Mammary microvascular endothelial cell (primary cell): Measurements from ENCODE around the gene CFAP69. TPM values are rescaled to one million over a fixed set of nuclear protein-coding genes. Genes with fewer than 3 reads are reported as not detected.

ENCODE experiments used
- total RNA-seq: library from RNA; depleted of rRNA; stranded (reverse); fragments of >200 nt; gene quantifications from 2 replicates; pipeline ENCODE4 v1.2.3, GENCODE V29; 2015

CFAP69 gene, protein sequence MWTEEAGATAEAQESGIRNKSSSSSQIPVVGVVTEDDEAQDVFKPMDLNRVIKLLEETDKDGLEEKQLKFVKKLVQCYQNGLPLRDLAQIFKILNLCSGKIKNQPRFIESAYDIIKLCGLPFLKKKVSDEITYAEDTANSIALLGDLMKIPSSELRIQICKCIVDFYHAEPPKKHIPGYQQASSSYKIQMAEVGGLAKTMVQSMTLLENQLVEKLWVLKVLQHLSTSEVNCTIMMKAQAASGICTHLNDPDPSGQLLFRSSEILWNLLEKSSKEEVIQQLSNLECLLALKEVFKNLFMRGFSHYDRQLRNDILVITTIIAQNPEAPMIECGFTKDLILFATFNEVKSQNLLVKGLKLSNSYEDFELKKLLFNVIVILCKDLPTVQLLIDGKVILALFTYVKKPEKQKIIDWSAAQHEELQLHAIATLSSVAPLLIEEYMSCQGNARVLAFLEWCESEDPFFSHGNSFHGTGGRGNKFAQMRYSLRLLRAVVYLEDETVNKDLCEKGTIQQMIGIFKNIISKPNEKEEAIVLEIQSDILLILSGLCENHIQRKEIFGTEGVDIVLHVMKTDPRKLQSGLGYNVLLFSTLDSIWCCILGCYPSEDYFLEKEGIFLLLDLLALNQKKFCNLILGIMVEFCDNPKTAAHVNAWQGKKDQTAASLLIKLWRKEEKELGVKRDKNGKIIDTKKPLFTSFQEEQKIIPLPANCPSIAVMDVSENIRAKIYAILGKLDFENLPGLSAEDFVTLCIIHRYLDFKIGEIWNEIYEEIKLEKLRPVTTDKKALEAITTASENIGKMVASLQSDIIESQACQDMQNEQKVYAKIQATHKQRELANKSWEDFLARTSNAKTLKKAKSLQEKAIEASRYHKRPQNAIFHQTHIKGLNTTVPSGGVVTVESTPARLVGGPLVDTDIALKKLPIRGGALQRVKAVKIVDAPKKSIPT
- total RNA-seq: 0.27 and 0.74 TPM in 2 replicates

DNA sequence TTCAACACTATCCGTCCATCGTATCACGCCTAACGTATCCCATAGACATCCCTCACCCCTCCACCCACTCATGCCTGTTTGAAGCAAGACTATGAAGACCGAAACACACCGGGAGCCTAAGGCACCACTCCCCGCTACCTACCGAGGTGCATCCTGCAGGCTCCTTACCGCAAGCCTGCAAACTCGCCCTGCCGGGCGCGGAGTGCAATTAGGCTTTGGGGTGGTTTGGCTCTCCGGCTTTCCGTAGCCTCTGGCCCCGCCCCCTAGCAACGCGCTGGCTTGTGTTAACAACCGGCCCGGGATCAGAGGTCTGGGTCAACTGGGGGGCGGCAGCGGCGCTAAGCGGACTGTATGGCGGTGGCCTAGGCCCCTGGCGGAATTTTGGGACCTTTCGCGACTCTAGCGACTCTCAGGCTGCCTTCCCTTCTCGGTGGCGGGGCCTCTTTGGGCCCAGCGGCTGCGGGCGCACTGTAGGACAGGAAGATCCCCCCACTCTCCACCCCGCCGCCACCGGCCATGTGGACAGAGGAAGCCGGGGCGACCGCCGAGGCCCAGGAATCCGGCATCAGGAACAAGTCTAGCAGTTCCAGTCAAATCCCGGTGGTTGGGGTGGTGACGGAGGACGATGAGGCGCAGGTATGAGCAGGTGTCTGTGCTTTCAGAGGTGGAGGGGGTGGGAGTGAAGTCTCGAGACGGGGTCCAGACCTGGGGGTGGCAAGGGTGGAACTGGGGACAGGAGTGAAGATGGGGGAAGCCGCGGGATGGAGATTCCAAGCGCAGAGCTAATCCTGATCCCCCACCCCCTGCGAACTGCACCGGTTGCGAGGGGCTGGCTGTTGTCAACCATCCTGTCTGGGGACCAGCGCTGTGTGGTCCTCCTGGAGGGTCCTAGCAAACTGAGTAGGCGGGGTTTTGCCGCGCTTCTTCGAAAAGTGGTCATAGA lies at the start of gene CFAP69:
Gene CFAP69 (plus strand): TSS at position 266 of the 943 bp plus-strand sequence. CDS start 251 bp downstream, at position 517.

DNA sequence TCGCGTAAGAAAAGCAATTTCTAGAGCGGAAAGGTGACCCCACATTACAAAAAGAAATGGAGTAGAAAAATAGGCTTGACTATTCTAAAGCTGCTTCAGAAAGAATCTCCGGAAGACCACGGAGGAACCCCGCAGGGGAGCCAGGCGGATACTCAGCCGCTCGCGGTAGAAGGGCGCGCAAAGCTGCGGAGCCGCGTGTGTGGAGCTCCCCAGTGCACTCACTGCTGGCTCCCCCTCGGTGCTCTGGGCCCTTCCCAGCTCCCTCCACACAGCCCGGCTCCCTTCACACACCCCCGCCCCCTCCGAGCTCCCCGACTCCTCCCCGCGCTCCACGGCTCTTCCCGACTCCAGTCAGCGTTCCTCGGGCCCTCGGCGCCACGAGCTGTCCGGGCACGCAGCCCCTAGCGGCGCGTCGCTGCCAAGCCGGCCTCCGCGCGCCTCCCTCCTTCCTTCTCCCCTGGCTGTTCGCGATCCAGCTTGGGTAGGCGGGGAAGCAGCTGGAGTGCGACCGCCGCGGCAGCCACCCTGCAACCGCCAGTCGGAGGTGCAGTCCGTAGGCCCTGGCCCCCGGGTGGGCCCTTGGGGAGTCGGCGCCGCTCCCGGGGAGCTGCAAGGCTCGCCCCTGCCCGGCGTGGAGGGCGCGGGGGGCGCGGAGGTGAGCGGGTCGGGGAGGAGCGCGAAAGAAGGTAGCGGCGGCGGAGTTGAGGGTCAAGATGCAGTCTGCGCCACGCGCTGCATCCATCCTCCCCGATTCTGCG lies 33.4 kb upstream of the CFAP69 start, which contains the start of gene STEAP2:
Gene STEAP2 (plus strand): TSS at position 350 of the 758 bp plus-strand sequence. CDS start 13,343 bp downstream, outside the sequence.

DNA sequence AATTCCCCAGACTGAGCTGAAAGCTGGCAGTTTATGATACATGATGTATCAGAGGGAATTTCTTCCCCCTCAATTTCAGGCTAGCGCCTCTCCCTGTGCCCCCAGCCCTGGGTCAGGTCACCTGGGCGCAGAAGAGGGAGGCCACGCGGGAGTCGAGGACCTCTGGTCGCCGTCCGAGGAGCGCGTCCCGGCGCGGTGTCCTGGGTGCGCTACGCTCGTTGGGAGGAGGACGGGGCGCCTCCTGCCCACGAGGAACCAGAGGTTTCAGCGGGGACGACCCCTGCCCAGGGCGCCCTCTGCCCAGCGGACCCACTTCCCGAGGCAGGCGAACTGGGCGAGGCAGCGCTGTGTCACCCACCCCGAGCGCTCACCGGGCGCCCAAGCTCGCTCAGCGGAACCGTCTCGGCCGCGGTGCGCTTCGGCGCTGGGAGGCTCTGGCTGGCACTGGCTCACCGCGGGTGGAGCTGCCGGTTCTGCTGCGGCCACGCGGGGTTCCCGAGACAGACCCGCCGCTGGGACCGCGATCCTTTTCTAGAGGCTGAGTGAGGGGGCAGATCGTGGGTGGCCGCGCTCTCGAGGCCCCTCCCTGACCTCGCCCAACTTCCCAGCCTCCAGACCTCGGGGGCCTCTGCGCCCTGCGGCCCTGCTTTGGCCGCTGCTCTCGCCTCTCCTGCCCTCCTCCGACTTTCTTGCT lies 76.0 kb downstream of the CFAP69 start, which contains the start of gene FAM237B:
Gene FAM237B (minus strand): TSS at position 504 of the 694 bp plus-strand sequence. CDS start 1,556 bp downstream, outside the sequence.

DNA sequence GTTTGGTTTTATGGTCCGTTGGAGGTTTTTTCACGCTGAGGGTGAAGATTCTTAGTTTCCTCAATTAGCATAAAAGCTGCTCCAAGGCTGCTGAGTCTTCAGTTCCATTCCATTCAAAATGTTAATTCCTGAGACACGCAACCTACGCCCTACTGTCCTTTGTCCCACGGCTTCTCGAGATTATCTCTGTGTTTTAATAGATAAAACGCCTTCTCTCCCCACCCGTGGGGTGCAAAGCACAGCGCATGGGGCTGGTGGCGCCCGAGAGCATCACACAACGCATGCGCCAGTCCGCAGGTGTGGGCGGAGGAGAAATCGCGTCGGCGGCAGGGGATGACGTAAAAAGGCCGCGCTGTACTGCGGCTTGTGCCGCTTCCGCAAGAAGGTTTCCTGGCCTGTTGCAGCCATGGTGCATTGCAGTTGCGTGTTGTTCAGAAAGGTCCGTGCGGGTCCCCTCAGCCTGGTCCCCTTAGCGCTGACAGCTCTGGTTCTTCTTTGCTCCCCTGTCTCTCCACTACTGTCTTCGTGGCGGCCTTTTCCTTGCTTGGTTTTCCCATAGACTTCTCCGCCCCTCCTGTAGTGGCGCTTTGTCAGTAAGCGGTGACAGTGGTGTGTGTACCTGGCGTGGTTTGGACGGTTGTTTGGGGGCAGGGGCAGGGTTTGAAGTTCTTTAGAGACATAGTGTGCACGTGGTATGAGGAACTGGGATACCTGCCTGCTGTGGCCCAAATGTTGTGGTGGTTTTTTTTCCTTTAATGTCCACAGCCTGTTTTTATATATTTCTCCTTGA lies 101.6 kb downstream of the CFAP69 start, which contains the start of gene GTPBP10:
Gene GTPBP10 (plus strand): TSS at position 381 of the 790 bp plus-strand sequence. CDS start 26 bp downstream, at position 407.

Other genes with a start within 250 kb of the CFAP69 start
- 25.1 and 27.2 TPM in 2 replicates for gene STEAP1, start 90.7 kb upstream of the CFAP69 start, total RNA-seq
- 0.54 and 0.80 TPM in 2 replicates for gene STEAP2, start 33.4 kb upstream of the CFAP69 start, total RNA-seq
- not detected in 2 replicates for gene FAM237B, start 76.1 kb downstream of the CFAP69 start, total RNA-seq
- 12.8 and 16.5 TPM in 2 replicates for gene GTPBP10, start 101.5 kb downstream of the CFAP69 start, total RNA-seq
- gene CLDN12, start 158.3 kb downstream of the CFAP69 start, total RNA-seq: 3.2 and 3.8 TPM in 2 replicates
- not detected in 2 replicates for gene PTTG1IP2, start 224.5 kb downstream of the CFAP69 start, total RNA-seq